Measurements from ENCODE around the gene TMEM255A.
"Not testable (repeated sequence)": the region's sequence is repeated elsewhere in the genome, so short reads cannot be mapped to it uniquely, and the experiment has no call there.

Gene TMEM255A

DNA sequence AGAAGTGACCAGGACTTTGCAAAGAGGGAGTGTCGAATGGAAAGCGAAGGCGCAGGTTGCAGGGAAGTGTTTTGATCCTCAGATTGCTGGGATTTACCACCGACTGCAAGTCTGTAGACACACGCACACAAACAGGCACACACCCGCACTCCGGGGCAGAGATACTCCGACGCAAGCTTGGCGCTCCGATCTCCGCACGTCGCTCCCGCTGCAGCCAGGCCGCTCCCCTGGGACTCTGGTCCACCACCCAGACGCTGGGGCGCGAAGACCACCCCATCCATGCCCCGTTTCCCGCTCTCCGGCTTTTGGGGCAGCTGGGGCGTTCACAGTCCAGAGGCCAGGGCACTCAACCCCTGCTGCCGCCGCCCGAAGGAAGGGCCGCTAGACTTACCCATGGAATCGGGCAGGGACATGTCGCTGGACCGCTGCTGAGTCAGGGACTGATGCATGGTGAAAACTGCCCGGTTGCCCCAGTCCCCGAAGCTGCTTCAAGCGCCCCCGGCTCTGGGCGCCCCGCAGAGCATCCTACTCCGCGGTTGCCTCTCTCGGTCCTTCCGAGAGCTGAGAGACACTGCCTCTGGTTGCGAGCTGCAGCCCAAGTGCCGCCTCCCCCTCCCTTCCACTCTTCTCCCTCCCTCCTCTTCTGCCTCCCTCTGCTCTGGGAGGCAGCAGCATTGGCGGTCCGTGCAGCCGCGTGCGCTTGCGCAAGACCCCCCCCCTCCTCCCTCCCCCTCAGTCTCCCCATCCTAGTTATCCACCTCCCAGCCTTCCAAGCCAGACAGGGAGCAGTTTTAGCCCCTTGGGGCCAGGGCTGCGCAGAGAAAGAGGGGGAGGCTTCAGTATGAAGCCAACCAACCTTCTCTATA lies at the start of gene TMEM255A:
TMEM255A (minus strand) TSS at position 601 of the 866 bp plus-strand sequence; CDS start at position 449, 152 bp downstream.
- DNase-seq (ENCODE audit: low read depth in 2 of 2) = no peak

DNA sequence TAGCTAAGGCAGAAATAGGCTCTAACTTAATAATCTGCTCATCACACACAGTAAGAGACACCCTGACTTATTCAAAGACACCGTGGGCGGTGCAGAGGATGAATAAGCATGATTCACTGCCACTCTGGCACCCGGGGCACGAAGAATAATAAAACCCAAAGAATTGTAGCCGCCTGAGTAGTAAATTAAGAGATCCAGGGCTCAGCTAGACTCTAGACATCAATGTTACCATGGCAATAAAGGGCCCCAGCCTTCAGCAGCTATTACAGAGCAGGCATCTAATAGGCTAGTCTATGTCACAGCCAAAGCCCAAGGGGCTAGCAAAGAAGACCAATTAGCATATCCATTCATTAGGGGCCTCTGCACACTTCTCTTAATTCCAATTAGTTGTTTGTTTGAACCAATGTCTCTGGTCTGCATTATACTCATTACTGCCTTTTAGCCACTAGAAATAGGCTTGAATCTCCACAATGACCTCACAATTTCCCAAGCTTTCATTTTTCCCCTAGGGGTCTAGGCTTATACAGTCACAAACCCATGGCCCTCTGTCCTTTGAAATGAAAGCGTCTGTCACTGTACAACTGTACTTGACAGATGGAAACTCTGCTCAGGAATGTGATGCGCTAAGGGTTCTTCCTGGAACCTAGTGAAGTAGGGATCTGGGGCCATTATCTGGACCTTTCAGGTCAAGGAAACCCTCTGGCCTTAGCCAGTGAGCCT lies 47.6 kb upstream of the TMEM255A start:
- DNase-seq (ENCODE audit: low read depth in 2 of 2) = peak; percentile 15 to 20

DNA sequence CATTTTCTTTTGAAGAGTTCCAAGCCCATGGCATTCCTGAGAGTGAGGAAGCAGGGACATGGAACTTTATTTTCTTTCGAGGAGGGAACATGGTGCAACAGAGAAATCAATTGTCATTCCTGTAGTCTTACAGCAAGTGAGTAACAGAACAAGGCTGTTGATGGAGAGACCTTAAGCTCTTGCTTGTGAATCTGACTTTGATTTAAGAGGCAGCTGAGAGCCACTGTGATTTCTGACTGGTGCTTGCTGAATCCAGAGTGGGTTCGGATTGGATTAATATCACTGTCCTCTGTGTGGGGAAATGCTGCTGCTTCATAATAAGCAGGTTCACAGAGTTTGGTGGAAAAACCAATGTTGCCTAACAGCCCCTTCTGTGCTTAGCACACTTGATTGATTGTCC lies 45.9 kb upstream of the TMEM255A start:
- no peak for DNase-seq (ENCODE audit: low read depth in 2 of 2)

DNA sequence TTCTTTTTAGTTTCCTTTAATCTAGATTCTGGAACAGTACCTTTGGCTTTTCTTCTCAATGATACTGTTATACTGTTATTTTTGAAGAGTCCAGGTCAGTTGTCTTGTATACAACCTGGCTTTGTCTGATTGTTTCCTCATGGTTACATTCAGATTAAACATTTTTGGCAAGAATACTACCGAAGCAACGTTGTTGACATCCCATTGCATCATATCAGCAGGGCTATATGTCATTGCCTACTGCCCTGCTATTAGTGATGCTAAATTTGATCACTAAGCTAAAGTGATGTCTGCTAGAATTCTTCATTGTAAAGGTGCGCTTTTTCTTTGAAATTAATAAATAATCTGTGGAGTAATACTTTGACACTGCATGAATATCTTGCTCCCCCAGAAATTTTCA lies 44.8 kb upstream of the TMEM255A start:
- no peak for DNase-seq (ENCODE audit: low read depth in 2 of 2)

DNA sequence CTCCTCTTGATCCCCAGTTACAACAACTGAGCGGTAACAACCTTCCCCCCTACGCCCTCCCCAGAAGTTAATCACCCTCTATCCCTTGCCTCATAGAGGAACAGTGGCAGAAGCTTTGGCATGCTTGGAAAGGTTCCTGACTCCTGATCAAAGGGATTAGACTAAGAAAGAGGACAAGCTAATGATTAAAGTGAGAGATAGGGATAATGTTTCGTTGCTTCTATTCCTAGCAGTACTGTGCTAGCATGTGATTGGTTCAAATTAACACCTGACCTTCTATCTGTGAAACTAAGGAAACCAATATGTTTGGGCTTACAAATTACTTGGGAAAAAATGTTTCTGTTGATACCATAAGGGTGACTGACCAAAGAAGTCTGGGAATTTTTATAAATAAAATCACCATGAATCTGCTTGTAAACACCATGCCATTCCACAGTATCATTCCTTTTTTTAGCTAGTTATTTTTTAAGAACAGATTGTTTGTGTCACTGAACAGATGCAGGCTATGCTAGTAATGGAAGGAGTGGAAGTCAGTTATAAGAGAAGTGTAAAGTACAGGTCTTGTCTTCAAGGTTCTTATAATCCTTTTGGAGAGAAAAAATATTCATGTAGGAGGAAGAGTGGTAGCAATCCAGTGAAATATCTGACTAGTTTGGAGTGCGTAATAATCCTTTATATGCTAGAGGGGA lies 39.3 kb upstream of the TMEM255A start:
- DNase-seq (ENCODE audit: low read depth in 2 of 2) = no peak

DNA sequence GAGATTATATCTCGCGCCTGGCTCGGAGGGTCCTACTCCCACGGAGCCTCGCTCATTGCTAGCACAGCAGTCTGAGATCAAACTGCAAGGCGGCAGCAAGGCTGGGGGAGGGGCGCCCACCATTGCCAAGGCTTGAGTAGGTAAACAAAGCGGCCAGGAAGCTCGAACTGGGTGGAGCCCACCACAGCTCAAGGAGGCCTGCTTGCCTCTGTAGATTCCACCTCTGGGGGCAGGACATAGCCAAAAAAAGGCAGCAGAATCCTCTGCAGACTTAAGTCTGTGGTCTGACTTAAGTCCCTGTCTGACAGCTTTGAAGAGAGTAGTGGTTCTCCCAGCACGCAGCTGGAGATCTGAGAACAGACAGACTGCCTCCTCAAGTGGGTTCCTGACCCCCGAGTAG lies 33.3 kb upstream of the TMEM255A start:
- DNase-seq (ENCODE audit: low read depth in 2 of 2) = not testable (repeated sequence)

DNA sequence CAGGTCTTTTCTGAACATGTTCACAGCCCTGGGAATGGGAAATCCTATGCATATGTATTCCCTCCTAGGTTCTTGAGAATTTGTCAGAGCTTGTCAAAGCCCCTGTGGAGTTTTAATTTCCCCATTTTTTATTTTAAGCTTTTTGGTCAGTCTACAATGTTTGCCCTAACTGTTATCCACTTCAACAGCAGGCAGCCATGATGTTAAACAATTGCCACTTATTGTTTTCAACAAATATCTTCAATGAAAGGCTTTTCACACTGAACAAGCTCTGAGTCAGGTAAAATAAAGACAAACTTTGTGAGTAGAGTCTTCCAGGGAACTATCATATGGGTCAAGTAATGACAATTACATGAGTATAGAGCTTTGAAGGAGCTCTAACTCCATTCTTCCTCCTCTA lies 25.6 kb upstream of the TMEM255A start:
- DNase-seq (ENCODE audit: low read depth in 2 of 2) = no peak

DNA sequence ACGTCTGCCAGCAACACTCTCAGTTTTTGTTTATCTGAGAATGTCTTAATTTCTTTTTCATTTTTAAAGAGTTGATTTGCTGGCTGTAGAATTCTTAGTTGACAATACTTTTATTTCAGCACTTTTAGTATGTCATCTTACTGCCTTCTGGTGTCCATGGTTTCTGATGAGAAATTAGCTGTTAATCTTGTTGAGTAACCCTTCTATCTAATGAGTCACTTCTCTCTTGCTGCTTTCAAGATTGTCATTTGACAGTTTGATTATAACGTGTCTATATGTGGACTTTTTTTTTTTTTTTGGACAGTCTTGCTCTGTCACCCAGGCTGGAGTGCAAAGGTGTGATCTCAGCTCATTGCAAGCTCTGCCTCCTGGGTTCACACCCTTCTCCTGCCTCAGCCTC lies 24.0 kb upstream of the TMEM255A start:
- no peak for DNase-seq (ENCODE audit: low read depth in 2 of 2)

DNA sequence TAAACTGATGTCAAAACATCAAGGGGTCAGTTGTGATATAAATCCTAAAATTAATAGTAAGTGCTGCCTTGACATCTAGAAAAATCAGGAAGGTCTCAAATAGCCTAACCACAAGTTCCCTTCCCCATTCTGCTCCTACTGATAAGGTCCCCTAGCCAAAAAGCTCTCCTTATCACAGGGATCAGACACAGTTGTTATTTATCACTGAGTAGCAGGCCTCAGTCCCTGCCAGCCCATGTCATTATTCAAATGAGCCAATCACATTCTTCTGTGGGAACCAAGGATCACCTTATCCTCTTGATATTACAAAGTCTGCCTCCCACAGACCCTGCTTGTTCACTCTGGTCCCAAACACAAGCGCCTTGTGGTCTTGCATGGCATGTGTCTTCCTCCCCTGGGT lies 23.3 kb upstream of the TMEM255A start:
- no peak for DNase-seq (ENCODE audit: low read depth in 2 of 2)

DNA sequence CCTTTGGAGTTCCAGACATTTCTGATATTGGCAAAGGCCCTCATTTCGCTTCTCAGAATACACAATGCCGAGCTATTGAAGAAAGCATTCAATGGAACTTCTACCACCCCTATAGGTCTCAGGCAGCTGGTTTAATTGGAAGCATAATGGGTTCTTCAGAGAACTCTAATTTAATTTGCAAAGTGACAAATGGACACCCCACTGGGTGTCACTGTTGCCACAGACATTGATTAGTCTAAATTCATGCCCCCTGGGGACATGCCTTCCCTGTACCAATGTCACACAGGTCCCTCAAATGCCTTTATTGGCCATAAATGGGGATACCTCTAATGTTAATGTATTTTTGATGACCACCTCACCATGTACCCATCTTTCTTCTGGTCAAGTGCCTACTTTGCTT lies 22.9 kb upstream of the TMEM255A start:
- DNase-seq (ENCODE audit: low read depth in 2 of 2) = no peak

DNA sequence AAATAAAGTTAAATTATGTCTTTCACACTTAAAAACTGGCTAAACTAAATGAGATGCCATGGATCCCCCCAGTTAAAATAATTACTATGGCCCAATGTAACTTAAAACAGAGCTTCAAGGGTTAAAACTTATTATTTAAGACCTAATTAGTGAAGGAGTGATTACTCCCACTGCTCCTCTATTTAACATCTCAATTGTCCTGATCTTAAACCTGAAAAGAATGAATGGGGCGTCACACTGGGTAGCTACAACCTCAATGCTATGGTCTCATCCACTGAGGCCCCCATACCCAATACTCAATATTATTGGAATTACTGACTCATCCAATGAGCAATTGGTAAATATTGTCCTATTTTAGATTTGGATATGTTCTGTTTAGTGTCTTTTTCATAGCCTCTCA lies 21.1 kb upstream of the TMEM255A start:
- DNase-seq (ENCODE audit: low read depth in 2 of 2) = no peak

DNA sequence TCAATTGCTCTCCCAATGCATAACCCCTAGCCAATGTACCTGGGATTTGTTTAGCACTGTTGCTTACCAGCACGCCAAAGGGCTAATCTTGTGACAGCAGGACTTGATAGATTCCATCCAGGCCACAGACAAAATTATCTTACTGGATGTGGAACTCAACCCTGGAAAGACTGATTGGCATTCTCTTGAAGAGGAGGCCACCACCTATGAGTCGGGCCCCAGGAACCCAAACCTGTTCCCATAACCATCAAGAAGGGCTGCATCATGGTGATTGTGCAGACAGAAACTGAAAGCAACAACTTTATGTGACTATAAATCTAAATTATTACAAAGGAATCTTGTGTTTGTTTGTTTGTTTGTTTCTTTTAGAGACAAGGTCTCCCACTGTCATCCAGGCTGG lies 19.9 kb upstream of the TMEM255A start:
- no peak for DNase-seq (ENCODE audit: low read depth in 2 of 2)

DNA sequence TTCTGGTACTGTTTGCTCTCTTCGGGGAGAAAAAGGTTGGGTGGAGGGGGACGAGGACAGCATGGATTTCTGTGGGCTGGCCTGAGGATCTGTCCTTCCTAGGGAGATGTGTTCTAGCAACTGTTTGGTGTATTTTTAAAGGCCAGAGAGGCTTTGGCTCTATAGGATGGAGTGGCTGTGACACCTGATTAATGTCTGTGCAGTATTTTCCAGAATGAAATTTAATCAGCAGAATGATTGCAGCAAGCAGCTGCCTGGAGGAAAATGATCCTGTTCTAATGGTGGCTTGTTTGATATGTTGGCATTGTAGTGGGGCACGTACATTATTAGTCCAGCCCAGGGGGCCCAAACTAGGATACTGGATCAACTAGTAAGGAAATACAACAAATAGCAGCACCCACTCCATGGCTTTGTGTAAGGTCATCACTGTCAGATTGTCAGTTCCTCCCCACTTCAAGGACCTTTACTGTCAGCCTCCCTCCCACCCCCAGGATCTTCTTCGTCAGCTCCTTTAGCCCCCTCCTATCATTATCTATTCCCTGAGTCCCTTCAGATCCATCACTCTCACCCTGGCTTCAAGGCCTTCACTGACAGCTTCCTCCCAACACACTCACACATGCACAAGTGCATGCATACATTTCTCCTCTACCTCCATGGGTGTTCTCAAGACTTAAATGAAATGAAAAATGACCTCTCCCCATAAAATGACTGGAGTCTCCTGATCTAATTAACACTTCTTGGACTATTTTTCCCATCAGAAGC lies 10.4 kb upstream of the TMEM255A start:
- no peak for DNase-seq (ENCODE audit: low read depth in 2 of 2)

DNA sequence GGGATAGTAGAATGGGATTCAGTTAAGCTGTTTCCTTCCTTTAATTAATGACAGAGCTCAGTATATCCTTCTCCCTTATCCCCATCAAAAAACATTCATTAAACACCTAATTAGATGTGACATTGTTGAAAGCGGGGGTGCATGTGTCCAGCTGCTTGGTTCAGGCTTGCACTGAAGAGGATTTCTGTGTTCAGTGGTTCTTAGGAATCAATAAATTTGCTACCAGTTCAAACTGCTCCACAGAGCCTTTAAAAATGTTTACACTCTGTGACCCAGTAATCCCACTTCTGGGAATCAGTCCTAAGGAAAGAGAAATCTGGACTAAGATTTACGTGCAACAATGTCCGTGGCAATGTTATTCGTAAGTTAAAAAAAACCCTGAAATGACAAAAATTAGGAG lies 7.2 kb upstream of the TMEM255A start:
- no peak for DNase-seq (ENCODE audit: low read depth in 2 of 2)

DNA sequence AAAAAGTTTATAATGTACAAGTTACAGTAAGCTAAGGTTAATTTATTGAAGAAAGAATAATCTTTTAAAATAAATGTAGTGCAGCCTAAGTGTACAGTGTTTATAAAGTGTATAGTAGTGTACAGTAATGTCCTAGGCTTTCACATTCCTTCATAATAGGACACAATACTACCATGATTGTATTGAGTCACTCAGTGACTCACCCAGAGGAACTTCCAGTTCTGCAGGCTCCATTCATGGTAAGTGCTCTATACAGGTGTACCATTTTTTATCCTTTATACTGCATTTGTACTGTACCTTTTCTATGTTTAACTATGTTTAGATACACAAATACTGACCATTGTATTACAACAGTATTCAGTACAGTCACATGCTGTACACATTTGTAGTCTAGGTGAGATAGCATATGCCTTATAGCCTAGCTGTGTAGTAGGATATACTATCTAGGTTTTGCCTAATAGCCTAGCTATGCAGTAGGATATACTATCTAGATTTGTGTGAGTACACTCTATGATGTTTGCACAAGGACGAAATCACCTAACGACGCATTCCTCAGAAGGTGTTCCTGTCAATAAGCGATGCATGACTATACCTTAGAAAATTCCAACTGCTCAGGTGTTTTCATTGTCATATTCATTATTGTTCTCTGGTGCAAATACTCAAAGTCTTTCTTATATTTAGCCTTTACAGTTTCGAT lies 5.5 kb upstream of the TMEM255A start:
- no peak for DNase-seq (ENCODE audit: low read depth in 2 of 2)

DNA sequence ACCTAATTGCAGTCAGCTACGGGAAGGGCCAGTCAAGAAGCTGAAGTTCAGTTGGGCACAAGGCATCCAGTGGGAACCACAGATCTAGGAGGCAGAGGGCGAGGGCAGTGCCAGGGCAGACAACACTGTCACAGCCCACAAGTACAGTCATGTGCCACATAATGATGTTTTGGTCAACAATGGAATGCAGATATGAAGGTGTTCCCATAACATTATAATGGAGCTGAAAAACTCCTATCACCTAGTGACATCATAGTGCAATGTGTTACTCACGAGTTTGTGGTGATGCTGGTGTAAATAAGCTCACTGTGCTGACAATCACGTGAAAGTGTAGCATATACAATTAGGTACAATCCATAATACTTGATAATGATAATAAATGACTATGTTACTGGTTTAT lies 4.5 kb upstream of the TMEM255A start:
- no peak for DNase-seq (ENCODE audit: low read depth in 2 of 2)

DNA sequence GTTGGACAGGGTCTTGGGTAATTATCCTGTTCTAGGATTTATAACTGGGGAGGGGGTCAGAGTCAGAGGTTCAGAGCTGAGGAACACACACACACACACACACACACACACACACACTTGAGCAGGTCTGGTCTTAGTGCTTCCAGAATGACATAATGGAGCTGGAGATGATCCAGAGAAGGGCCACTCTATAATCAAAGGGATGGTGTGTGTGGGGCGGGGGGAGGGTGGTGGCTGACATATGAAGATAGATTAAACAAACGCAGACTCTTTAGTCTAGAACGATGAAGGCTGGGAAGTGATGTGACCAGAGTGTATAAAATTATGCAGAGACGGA lies 434 bp upstream of the TMEM255A start:
- DNase-seq (ENCODE audit: low read depth in 2 of 2) = no peak

DNA sequence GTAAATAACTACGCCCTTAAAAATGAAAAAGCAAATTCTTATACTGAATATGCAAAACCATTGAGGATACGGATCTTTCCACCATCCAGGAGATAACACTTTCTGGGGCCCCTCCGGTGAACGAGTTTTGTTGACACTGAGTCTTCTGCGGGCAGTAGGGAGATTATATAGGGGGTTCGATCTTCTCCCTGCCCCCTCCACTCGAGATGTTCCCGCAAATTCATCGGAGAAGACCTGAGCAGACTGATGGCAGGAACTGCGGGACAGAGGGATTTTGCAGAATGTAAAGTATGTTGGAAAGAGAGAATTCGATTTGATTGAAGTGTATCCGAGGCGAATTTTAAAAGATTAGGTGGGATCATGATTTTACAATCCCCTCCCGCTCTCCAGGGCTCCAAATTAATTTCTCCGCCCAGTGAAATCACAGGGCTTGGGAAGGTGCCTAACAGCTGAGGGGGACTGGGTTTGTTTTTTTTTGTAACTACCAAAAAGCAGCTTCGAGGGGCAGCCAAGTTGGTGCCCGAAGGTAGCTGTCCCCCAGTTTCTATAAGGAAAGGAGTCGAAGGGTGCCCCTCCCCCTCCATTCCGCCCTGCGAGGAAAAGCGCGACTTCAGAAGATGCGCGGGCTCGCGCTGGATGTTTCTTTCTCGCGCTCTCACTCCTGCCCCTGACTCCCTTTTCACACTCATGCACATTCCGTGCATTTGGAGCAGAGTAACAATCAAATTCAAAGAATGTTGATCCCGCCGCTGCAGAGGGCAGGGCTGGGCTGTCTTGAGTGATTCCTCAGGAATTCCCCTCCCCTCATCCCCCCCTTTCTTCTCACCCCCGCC lies 1.2 kb downstream of the TMEM255A start:
- no peak for DNase-seq (ENCODE audit: low read depth in 2 of 2)

DNA sequence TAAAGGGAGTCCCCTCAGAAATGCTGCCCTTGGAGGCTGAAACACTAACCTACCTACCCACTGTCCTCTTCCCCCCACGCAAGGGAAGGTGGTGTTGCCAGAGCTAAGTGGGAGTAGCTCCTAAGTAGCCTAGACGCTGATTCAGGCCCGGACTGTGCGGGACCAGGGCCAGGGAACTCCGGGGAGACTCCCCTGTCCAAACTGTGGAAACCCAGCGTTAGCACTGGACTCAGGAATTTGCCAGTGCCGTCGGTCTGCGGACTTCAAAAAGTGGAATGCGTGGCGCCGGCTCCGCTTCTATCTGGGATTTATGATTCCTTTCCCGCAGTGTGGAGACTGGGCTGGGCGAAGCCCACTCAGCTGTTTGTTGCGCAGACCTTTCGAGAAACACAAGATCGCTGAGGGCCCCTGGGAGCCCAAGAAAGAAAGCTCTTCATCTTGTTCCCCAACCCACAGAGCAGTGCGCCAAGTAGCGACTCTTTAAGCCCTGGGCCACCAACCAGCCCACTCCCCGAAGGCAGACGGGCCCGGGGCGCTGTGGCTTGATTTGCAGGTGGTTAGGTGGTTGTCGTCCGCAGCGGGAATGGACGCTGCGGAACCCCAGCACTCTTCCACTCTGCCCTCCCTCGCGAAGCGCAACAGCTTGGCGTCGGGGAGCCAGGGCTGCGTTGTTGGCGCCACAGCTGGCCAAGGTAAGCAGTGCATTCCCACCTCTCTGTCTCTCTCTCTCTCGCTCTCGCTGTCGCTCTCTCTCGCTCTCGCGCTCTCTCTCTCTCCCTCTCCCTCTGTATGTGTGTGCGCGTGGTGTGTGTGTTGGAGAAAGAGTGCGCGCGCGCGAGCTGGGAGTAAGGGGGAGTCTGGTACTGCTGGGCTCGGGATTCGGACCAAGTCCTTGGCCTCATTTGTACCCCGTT lies 2.0 kb downstream of the TMEM255A start:
- DNase-seq (ENCODE audit: low read depth in 2 of 2) = peak; percentile 47 to 54
